DMS 273 (cell line): ENCODE data around the gene NAALADL1.
"Not testable (repeated sequence)": the region's sequence is repeated elsewhere in the genome, so short reads cannot be mapped to it uniquely, and the experiment has no call there.

Experiments
- DNase-seq: peaks from one replicate; lab custom pipeline; 2025; ENCODE audit not compliant: unreplicated experiment; lab: John Stamatoyannopoulos, UW

The NAALADL1 gene

DNA sequence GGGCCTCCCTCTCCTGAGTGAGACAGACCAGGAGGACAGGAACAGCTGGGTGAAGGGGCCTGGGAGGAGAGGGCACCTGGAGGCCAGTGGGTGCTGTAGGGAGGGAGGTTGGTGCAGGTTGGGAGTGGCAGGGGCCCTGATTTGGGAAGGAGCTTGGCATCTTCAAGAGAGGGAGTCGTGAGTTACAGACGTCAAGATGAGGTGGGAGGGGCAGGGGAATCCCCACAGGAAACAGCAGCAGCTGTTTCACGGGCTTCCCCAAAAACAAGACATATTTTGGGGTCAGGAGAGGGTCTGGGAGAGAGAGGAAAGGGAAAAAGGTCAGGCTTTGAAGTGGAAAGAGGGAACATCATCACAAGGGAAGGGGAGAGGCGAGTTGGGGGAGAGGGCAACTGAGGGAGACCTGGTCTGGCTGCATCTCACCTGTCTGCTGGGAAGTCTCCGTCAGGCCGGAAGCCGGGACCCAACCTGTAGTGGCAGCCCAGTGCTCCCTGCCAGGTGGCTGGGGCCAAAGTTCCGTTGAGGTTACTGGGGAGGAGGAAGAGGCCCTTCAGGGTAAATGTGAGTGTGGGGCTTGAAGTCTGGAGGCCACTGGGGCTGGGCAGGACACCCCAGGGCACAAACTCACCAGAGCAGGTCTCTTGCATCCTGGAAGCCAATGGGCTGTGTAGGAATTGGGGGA is 4.4 kb downstream of the NAALADL1 start:
- no peak for DNase-seq

- no peak for DNase-seq
Observed at GRCh38 chr11:65051398-65051858, 6.9 kb downstream of the NAALADL1 start.

- no peak for DNase-seq
Observed at GRCh38 chr11:65047581-65048422, 10.6 kb downstream of the NAALADL1 start.

DNA sequence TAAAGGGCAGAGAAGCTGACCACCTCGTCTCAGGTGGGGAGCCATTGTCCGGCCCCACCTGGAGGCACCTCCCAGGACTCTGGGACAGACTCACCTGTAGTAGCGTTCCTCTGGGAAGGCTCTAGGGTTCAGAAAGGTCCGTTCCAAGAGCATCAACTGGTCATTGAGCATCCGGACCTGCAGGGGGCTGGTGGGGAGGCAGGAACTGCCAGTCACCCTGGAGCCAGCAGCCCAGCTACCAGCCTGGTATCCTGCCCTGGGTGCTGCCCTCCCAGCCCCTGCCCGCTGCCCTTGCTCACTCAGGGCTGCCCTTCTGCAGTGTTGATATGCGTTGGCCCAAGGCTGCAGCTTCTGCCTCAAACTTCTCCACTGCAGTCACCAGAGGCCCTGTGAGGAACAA is 12.6 kb downstream of the NAALADL1 start:
- DNase-seq = no peak

DNA sequence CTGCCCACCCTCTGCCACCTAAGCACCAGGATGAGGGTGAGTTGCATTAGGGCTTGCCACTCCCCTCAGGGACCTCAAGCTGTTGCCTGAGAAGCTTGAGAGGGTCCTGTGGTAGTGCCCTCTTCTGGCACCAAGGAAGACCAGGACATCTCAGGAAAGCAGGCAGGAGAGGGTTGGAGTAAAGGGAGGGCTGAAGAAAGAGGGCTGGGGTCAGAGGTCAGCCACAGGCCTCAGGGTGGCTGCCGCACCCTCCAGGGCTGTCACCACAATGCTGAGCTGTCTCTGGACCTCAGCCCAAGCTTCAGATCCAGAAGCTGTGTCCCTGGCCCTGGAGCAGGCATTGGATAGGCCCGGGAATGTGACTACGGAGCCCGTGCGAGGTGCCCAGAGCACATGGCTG is 13.3 kb downstream of the NAALADL1 start:
- no peak for DNase-seq

DNA sequence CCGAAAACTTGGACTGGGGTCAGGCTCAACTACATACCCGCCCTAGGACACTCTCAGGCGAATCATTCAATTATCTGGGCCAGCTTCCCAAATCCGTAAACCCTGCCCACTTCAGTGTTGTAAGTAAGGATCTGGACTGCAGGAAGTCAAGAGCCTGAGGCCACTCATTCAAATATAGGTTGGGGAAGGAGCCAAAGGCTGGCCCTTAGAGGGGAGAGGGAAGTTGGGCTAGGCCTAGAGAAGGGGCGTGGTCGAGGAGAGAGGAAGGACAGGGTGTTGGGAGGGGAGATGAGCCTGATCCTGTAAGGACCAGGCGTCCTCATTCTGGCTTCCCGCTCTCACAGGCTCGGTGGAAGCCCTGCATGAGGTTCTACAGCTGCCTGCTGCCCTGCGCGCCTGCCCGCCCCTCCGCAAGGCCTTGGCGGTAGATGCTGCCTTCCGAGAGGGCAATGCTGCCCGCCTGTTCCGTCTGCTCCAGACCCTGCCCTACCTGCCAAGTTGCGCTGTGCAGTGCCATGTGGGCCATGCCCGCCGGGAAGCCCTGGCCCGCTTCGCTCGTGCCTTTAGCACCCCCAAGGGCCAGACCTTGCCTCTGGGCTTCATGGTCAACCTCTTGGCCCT is 14.4 kb downstream of the NAALADL1 start:
- DNase-seq = no peak

DNA sequence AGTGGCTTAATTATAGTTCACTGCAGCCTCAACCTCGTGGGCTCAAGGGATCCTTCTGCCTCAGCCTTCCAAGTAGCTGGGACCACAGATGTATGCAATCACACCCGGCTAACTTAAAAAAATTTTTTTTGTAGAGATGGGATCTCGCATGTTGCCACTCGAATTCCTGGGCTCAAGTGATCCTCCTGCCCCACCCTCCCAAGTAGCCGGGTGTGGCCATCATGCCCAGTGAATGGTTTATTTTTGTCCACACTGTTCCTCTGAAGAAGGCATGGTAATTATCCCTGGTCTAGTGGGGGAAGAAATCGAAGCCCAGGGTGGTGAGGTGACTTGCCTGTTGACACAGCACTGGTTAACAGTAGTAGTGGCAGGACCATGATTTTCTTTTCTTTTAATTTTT is 15.5 kb downstream of the NAALADL1 start:
- no peak for DNase-seq

DNA sequence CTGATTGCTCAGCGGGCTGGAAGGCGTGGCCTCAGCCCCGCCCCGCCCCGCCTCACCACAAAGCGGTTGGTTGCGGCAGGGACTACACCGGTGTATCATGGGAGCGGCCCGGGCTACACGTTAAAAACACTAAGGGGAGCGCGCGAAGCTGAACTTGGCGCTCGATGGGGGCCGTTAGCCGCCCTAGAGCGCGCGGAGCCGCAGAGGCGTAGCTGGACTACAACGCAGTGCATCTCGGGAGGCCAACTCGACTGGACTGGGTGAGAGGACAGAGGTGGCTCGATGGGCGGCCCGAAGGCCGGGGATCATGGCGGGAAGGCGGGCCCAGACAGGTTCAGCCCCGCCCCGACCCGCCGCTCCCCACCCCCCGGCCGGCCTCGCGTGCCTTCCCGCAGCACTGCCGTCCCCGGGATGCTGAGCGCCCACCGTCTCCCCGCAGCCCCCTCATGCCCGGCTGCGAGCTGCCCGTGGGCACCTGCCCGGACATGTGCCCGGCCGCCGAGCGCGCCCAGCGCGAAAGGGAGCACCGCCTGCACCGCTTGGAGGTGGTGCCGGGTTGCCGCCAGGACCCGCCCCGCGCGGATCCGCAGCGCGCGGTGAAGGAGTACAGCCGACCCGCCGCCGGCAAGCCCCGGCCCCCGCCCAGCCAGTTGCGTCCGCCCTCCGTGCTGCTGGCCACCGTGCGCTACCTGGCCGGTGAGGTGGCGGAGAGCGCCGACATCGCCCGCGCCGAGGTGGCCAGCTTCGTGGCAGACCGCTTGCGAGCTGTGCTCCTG is 17.3 kb downstream of the NAALADL1 start, which contains the start of gene SAC3D1:
Gene SAC3D1 (plus strand): TSS at position 364 of the 776 bp plus-strand sequence. CDS start 83 bp downstream, at position 447.
- DNase-seq = peak; percentile 97

- DNase-seq = no peak
Observed at GRCh38 chr11:65040520-65040846, 17.9 kb downstream of the NAALADL1 start.

- peak; percentile 23 for DNase-seq
Observed at GRCh38 chr11:65036931-65037330, 21.4 kb downstream of the NAALADL1 start.

GRCh38 chr11:65035579-65035978 is 22.8 kb downstream of the NAALADL1 start:
- no peak for DNase-seq

DNA sequence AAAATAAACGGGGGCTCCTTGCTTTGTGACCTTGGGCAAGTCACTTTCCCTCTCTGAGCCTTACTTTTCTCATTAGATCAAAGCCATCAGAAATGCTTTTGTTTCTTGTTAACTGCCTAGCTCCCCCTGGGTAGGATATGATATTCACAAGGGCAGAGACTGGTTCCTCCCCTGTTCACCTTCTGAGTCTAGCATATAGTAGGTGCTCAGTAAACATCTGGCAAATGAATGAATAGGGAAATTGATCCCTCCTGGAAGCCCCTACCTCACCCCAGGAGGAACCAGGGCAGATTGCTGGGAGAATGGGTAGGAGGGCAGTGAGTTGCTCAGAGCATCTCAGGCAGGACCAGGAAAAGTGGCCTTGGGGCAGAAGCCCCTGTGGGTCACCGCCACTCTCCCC is 23.9 kb downstream of the NAALADL1 start:
- no peak for DNase-seq

GRCh38 chr11:65032216-65032615 is 26.1 kb downstream of the NAALADL1 start:
- no peak for DNase-seq

- peak; percentile 97 for DNase-seq
Observed at GRCh38 chr11:65027213-65028067, 30.9 kb downstream of the NAALADL1 start, which contains the start of gene SNX15. Gene SNX15 (plus strand): TSS chr11:65027439. CDS start chr11:65027538, 99 bp downstream.

DNA sequence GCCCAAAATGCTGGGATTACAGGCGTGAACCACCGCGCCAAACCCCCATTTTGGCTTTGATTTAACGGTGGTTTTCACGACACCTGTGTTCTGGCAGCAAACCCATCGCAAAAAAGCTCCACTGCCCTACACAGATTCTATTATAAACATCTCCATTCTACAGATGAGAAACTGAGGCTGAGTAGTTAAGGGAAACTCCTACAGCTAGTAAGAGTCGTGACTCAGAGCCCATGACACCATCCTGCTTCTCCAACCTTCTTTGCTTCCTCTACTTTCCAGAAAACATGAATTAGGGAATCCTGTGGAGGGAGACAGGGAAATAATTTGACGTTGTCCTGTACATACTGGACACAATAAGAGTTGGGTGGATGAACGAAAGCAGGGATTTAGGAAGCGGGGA is 31.5 kb downstream of the NAALADL1 start:
- no peak for DNase-seq

DNA sequence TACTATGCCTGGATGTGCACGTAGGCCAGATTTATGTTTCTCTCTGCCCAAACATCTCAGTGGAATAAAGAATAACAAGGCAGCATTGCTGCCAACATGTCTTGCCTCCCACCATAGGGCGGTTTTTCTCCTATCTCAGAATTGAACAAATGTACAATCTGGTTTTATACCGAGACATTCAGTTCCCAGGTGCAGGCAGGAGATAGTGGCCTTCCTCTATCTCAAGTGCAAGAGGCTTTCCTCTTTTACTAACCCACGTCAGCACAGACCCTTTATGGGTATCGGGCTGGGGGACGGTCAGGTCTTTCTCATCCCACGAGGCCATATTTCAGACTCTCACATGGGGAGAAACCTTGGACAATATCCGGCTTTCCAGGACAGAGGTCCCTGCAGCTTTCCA is 34.9 kb downstream of the NAALADL1 start:
- DNase-seq = not testable (repeated sequence)

DNA sequence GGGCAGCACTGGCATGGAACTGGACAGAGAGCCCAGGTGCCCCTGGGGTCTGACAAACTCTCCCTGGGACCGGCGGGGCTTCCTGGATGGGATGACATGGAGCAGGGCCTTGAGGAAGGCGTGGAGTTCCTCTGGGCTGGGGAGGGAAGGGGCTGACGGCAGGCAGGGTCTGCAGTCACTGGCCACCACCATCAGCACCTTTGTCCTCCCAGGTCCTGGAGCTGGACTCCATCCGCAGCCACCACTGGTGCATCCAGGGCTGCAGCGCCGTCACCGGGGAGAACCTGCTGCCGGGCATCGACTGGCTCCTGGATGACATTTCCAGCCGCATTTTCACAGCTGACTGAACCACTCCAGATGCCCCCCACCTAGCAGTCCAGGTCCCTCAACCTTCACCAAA is 36.8 kb downstream of the NAALADL1 start:
- no peak for DNase-seq

GRCh38 chr11:65021003-65021402 is 37.4 kb downstream of the NAALADL1 start:
- no peak for DNase-seq

DNA sequence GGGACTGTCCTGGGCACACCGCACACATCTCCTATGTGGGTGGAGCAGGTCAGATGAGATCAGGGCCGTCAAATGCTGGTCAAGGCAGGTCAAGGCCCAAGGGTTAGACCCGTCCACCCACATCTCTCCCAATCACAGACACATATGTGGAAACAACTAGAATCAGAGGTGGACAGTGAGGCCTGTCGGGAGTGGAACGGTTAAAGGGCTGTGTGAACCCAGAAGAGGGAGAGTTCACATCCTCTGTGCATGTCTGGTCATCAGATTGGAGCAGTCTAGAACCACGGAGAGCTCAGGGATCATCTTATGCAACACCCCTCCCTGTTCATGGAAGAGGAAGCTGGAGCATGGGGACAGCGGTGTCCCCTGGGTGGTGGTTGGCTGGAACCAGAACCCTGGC is 38.5 kb downstream of the NAALADL1 start:
- DNase-seq = no peak

DNA sequence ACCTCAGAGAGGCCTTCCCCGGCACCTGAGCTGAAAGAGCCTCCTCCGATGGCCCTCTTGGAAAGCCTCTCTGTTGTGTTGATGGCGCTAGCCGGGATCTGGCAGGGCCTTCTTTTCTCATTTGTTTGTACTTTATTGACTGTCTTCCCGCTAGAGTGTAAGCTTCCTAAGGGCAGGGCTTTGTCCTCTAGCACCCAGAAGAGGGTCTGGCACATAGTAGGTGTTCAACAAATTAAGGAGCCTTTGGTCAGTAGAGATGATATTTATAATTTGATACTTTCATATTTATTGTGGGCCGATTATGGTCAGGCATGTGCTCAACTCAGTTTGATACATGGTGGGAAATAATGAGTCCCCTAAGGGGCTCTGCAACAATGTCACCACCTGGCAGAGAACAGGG is 40.4 kb downstream of the NAALADL1 start:
- no peak for DNase-seq
